ENCODE results near the gene HIBADH.
"Not testable (repeated sequence)": the region's sequence is repeated elsewhere in the genome, so short reads cannot be mapped to it uniquely, and the experiment has no call there.

HIBADH gene

DNA sequence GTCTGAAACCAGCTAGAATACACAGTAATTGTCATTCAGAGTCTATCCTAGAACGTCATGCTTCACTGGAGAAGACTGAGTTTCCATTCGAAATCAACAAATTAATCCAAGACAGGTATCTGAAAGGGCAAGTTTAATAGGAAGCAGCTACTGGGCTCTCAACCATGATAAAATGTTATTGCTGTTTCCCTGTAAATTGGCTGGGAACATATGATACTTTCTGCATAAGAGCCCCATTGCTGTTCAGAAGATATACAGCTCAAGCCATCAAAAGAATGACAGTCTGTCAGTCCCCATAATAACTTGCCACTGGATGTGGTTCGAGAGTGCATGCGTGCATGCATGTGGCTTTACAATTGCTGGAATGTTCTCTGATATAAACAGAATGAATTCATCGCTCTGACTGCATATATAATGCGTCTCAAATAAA is 129.0 kb downstream of the HIBADH start:
- no peak for DNase-seq

GRCh38 chr7:27532314-27532713 is 130.4 kb downstream of the HIBADH start:
- no peak for DNase-seq

- DNase-seq = no peak
Observed at GRCh38 chr7:27527348-27527714, 135.4 kb downstream of the HIBADH start.

- no peak for DNase-seq
Observed at GRCh38 chr7:27526611-27527347, 135.9 kb downstream of the HIBADH start.

GRCh38 chr7:27526131-27526530 is 136.6 kb downstream of the HIBADH start:
- DNase-seq = no peak

DNA sequence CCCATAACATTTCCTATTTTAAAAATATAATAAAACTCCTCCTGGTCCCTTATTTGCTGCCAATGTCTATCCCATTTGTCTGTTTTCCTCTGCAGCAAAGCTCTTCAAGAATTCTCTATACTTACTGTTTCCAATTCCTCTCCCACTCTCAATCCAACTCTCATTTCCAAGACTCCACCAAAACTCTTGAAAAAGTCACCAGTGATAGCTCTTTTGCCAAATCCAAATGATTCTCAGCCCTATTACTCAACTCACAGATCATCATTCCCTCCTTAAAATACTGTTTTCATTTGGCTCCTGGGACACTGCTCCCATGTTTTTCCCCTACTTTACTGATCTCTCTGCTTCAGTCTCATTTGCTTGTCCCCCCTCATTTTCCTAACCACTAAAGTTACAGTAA is 139.4 kb downstream of the HIBADH start:
- DNase-seq = no peak

- DNase-seq = no peak
Observed at GRCh38 chr7:27522566-27522965, 140.1 kb downstream of the HIBADH start.

DNA sequence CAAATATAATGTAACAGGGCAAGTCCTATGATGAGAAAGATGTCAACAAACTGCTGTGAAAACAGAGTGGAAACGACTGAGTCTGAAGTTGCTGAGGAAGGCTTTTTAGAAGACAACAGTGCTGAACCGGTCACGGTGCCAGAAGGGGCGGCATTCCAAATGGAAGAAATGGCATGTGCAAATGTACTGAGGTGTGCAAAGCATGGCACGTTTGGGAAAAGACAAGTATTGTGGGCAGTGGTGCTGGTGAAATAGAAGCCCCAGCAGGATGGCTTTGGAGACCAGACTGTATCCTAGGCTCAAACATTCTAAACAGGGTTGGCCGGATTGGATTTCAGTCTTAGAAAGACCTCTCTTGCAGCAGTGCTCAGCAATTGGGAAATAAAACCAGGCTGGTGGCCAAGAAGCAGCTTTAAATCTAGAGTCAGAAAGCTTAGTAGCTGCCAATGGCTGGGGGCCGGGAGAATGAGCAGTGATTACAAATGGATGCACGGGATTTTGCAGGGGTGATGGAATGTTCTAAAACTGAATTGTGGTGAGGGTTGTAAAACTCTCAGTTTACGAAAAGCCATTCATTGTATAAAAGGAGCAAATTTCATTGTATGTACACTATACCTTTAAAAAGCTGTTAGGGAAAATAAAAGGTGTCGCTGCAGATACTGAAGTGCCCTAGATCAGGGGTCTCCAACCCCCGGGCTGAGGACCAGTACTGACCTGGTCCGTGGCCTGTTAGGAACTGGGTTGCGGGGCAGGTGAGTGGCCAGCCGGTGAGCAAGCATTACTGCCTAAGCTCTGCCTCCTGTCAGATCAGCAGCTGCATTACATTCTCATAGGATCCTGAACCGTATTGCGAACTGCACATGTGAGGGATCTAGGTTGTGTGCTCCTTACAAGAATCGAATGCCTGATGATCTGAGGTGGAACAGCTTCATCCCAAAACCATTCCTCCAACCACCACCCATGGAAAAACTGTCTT is 141.6 kb downstream of the HIBADH start:
- no peak for DNase-seq

GRCh38 chr7:27519793-27520469 is 142.8 kb downstream of the HIBADH start:
- DNase-seq = no peak

GRCh38 chr7:27518561-27519350 is 143.9 kb downstream of the HIBADH start:
- no peak for DNase-seq

DNA sequence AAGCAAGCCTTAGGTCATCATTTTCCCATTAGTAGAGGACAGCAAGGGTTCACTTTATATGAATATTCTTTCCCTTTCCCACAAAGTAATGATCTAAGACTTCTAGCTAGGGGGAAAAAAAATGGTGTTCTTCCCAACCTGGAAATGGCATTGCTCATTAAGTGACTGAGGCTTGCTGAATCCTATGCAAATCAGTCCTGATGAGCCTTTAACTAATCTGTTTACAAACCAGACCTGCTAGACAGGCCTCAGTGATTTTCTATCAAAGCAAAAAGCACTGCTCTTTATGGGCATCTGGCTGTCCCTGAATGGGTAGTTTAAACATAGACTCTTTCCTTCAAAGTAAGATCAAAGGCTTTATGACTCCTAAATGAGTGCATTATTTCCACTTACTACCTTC is 146.3 kb downstream of the HIBADH start:
- DNase-seq = no peak

- no peak for DNase-seq
Observed at GRCh38 chr7:27515933-27516332, 146.8 kb downstream of the HIBADH start.

DNA sequence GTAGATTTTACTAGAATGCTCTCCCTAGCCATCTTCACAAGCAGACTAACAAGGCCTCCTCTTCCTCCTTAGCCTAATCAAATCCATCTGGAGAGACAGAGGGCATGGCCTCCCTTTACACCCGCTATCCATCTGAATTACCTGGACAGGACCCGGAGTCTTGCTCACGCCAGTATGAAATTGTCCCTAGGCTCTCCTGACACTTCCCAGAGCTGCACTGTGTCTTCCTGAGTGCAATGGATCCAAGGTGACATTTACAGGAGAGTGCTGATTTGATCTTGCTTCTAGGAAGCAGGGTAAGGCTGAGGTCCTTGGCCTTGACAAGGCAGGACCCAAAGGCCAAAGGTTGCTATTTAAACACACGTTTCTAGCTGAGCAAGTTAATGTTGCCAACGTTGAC is 147.8 kb downstream of the HIBADH start:
- no peak for DNase-seq

DNA sequence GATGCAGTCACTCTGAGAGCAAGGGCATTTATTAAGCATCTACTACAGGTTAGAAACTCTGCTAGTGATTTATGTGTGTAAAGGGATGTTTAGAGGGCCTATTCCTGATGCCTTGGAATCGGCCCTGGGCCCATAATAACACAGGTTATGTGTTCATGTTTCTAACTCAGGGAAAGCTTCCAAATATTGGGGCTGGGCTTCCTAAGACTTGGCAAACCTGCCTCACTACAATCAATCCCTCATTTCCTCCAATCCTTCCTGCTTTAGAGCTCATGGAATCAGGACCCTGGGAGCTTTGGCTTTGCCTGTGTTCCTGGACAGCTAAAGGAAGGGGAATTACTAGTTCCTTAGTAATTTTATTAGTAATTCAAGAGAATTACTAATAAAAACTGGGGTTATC is 148.8 kb downstream of the HIBADH start:
- no peak for DNase-seq

DNA sequence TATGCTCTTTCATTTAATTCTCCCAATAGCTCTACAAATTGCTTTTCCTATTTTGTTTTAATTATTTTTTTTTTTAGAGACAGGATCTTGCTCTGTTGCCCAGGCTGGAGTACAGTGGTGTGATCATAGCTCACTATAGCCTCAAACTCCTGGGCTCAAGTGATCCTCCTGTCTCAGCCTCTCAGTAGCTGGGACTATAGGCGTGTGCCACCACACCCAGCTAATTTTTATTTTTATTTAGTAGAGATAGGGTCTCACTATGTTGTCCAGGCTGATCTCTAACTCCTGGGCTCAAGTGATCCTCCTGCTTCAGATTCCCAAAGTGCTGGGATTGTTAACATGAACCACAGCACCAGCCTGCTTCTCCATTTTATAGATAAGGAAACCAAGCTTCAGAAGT is 151.3 kb downstream of the HIBADH start:
- not testable (repeated sequence) for DNase-seq

- DNase-seq = no peak
Observed at GRCh38 chr7:27510541-27510940, 152.1 kb downstream of the HIBADH start.

DNA sequence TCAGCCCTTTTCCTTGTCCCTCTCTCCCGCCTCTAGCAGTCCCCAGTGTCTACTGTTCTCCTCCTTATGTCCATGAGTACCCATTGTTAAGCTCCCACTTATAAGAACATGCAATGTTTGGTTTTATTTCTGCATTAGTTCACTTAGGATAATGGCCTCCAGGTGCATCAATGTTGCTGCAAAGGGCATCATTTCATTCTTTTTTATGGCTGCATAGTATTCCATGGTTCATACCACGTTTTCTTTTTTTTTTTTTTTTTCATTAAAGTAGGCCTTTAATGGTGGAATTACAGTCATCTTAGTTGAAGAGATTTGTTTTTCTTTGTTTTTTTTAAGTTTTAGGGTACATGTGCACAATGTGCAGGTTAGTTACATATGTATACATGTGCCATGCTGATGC is 160.8 kb downstream of the HIBADH start:
- not testable (repeated sequence) for DNase-seq

DNA sequence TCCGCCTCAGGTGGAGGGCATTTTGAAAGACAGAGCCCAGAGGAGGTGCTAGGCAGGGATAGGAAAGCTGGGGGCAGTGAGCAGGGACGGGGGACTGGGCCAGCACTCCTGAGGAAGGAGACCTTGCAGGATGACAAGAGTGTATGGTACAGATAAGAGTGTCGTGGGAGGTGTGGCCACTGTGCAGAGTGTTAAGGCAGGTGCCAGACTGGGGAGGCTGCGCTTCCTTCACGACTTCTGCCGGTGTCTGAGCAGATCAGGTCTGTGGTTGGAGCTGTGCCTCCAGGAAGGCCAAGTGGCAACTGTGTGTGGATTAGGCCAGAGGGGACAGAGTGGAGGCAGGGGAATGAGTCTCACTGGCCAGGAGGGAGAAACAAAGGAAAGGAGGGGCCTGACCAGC is 161.7 kb downstream of the HIBADH start:
- no peak for DNase-seq

DNA sequence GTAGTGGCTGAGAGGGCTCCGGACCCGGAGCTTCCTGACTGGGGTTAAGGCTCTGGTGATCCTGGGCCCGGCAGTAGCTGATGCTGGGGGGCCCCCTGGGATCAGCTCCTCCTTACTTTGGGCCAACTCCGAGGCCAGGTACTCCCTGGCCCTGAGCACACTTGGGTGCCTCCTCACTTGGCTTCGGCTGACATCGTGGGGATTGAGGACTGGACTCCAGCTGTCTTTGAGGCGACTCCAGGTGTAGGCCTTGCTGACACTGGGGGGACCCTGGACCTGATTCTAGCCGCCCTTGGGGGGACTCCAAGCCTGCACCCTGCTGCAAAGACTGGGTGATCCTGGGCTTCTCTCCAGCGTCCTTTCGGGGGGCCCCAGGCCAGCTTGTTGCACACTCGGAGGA is 170.5 kb downstream of the HIBADH start:
- DNase-seq = no peak

DNA sequence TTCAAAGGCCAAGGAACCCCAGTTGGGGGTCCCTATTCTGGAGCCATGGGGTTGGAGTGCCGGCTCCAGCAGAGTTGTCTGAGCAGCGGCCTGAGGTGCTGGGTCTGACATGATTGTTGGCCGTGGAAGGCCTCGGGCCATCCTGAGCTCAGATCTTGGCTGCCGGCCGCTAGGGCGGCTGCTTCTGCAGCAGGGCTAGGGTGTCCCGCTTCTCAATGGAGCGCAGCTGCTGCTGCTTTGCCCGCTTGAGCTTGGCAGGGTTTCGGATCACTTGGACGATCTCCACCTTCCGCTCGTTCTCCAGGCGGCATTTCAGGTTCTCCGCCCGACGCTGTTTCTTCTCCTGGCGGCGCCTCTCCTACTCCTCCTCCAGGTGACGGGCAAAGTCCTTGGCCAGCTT is 171.1 kb downstream of the HIBADH start:
- DNase-seq = no peak

- DNase-seq = no peak
Observed at GRCh38 chr7:27487509-27487908, 175.2 kb downstream of the HIBADH start.

- DNase-seq = no peak
Observed at GRCh38 chr7:27484451-27484850, 178.2 kb downstream of the HIBADH start.

DNA sequence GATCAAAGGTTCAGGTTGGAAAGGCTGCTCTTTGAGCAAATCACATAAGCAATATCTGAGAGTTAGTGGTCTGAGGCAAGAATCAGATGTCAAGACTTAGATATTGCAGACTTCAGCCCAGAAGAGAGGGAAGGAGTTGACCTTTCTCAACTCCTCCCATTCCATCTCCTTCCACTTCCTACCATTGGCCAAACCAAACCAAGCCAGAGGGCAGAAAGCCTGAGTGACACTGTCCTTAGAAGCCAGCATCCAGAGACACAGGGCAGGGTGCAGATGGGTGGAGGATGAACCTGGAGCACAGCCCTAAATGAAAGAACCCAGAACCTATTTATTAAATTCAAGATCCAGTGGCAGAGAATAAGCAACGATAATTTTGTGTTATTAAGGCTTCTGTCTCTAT is 180.5 kb downstream of the HIBADH start:
- no peak for DNase-seq

All from suppressor macrophage treated with lipopolysaccharide for 1 hour (primary cell).